MCF 10A (cell line): ENCODE measurements around the gene GABRB3. TPM values are rescaled to one million over a fixed set of nuclear protein-coding genes. Genes with fewer than 3 reads are reported as not detected.

Experiments
- BruUV-seq: library from RNA; stranded (reverse); fragments of 400-500 nt; replicated peaks from 2 replicates; lab custom pipeline; 2021; lab: Mats Ljungman, UMichigan
- CTCF ChIA-PET: fragments of 300-600 bp; sonication (Branson Sonifier 250); formaldehyde crosslinking; extraction: SDS; loops from one replicate; lab custom pipeline; 2021; ENCODE audit warnings: antibody characterized with exemption, inconsistent platforms; lab: Yijun Ruan, JAX
- POLR2A ChIA-PET: fragments of 300-600, 350-650 bp; sonication (Branson Sonifier 250); formaldehyde crosslinking; extraction: SDS; loops from one replicate; lab custom pipeline; 2020; ENCODE audit warnings: antibody characterized with exemption, inconsistent platforms; lab: Yijun Ruan, JAX
- DNase-seq: peaks from one replicate; pipeline ENCODE4 v3.0.0-alpha.2; 2018; ENCODE audit not compliant: unreplicated experiment
- H3K27ac Mint-ChIP-seq: one replicate; pipeline ENCODE4 v1.8.0; 2022; ENCODE audit warnings: mild to moderate bottlenecking, low read depth, mixed read lengths; ENCODE audit not compliant: unreplicated experiment
- H3K27me3 Mint-ChIP-seq: one replicate; pipeline ENCODE4 v1.8.0; 2022; ENCODE audit warnings: mixed read lengths; ENCODE audit not compliant: insufficient read depth, unreplicated experiment
- H3K36me3 Mint-ChIP-seq: one replicate; pipeline ENCODE4 v1.8.0; 2022; ENCODE audit warnings: mild to moderate bottlenecking, moderate library complexity, mixed read lengths; ENCODE audit not compliant: insufficient read depth, unreplicated experiment
- H3K4me1 Mint-ChIP-seq: one replicate; pipeline ENCODE4 v1.8.0; 2022; ENCODE audit warnings: mixed read lengths; ENCODE audit not compliant: insufficient read depth, unreplicated experiment
- H3K4me3 Mint-ChIP-seq: one replicate; pipeline ENCODE4 v1.8.0; 2022; ENCODE audit warnings: mild to moderate bottlenecking, moderate library complexity, mixed read lengths; ENCODE audit not compliant: unreplicated experiment
- H3K9me3 Mint-ChIP-seq: one replicate; pipeline ENCODE4 v1.8.0; 2022; ENCODE audit warnings: mixed read lengths; ENCODE audit not compliant: unreplicated experiment
- intact Hi-C: fragments of 100-400 bp; cut with micrococcal nuclease; formaldehyde crosslinking; loops from 2 replicates; pipeline ENCODE4 v1.14.1; 2022
- total RNA-seq: library from RNA; stranded (reverse); gene quantifications from 2 replicates; pipeline ENCODE4 v1.2.3, GENCODE V29; 2022
- TF ChIP-seq, protein P1 (sequence below): fragments of 200-600 bp; IDR thresholded peaks from one replicate; pipeline ENCODE4 v1.8.0; 2022; ENCODE audit warnings: antibody characterized with exemption, mild to moderate bottlenecking; ENCODE audit not compliant: unreplicated experiment

GABRB3 gene
- total RNA-seq, 1 experiment from 2014 or later = not detected

DNA sequence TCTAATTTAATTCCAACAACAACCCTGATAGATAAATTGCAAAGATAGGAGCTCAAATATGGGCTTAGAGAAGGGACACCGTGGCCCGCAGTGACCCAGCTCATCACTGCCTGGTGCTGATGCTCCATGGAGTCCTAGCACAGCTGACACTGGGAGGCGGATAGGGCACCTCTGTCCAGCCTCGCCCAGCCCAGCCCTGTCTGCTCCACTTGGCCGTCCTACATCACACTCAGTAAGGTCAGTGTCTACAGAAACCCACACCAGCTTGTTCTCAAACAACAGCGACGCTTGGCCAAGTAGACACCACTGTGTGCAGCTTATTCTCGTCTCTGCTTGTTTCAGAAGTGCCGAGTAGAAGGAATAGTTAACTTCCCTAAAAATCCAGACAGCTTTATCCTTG is 33.9 kb downstream of the GABRB3 start:
- DNase-seq = no peak
- ChIA-PET CTCF (no interaction called here), POLR2A (no interaction called here)
- Mint-ChIP-seq H3K4me3 (no peak overlapping the region), H3K4me1 (no peaks in the 10 kb centered on the region), H3K27me3 (no peaks in the 10 kb centered on the region), H3K27ac (no peak overlapping the region), H3K36me3 (no peaks in the 10 kb centered on the region), H3K9me3 (peaks cover 60% of the 10 kb centered on the region)
- intact Hi-C loops = no loop called here
- TF ChIP-seq, protein P1, sequence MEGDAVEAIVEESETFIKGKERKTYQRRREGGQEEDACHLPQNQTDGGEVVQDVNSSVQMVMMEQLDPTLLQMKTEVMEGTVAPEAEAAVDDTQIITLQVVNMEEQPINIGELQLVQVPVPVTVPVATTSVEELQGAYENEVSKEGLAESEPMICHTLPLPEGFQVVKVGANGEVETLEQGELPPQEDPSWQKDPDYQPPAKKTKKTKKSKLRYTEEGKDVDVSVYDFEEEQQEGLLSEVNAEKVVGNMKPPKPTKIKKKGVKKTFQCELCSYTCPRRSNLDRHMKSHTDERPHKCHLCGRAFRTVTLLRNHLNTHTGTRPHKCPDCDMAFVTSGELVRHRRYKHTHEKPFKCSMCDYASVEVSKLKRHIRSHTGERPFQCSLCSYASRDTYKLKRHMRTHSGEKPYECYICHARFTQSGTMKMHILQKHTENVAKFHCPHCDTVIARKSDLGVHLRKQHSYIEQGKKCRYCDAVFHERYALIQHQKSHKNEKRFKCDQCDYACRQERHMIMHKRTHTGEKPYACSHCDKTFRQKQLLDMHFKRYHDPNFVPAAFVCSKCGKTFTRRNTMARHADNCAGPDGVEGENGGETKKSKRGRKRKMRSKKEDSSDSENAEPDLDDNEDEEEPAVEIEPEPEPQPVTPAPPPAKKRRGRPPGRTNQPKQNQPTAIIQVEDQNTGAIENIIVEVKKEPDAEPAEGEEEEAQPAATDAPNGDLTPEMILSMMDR = no peak
- no TSS peak for BruUV-seq

DNA sequence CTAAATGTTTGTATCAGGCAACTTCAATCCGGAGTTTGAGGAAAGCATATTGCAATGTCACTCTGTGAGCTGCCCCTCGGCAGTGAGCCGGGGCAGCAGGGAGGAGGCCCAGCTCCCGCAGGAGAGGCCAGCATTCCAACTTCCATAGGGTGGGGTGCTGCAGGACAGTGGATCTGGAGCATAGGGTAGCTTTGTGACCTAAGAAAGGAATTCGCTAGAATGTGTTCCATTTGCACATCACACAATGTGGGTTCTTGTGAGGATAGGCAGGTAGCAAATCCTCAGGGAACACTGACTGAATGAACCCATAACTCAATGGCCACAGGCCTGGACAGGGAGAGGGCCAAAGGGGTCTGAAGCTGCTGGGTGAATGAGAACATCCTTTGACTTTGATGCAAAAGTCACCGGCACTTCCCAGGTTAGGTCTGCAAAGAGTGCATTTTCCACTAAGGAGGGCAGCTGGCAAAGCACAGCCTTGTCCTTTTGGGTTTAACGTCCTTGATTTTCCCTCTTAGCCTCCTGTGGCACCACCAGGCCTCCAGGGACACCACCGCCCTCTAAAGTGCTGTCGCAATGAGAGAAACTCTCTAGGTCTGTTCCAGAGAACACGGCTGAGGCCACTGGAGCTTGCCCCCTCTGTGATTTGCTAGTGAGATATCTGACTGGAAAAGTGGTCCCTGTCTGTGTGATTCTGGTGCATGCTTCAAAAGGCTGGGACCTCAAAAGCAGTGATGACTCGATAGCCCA is 36.2 kb downstream of the GABRB3 start:
- H3K27ac Mint-ChIP-seq = no peak overlapping the region
- H3K4me3 Mint-ChIP-seq = no peak overlapping the region
- POLR2A ChIA-PET = no interaction called here
- BruUV-seq = no TSS peak
- TF ChIP-seq, protein P1 = no peak
- H3K9me3 Mint-ChIP-seq = peaks cover 50% of the 10 kb centered on the region
- H3K4me1 Mint-ChIP-seq = no peaks in the 10 kb centered on the region
- DNase-seq = no peak
- CTCF ChIA-PET = interaction anchor here (1.3 kb wide), 1 partner anchor 1545 kb away, joined by 3 read pairs; no protein-coding TSS in a partner anchor
- H3K36me3 Mint-ChIP-seq = no peaks in the 10 kb centered on the region
- intact Hi-C loops = no loop called here
- no peaks in the 10 kb centered on the region for H3K27me3 Mint-ChIP-seq

GRCh38 chr15:26731965-26732364 is 40.9 kb downstream of the GABRB3 start:
- CTCF ChIA-PET = no interaction called here
- TF ChIP-seq, protein P1 = no peak
- Mint-ChIP-seq H3K27me3 (no peaks in the 10 kb centered on the region), H3K4me1 (no peaks in the 10 kb centered on the region), H3K36me3 (no peaks in the 10 kb centered on the region), H3K4me3 (no peak overlapping the region), H3K27ac (no peak overlapping the region), H3K9me3 (peaks cover 41% of the 10 kb centered on the region)
- POLR2A ChIA-PET = no interaction called here
- BruUV-seq = no TSS peak
- intact Hi-C loops = no loop called here
- DNase-seq = no peak

DNA sequence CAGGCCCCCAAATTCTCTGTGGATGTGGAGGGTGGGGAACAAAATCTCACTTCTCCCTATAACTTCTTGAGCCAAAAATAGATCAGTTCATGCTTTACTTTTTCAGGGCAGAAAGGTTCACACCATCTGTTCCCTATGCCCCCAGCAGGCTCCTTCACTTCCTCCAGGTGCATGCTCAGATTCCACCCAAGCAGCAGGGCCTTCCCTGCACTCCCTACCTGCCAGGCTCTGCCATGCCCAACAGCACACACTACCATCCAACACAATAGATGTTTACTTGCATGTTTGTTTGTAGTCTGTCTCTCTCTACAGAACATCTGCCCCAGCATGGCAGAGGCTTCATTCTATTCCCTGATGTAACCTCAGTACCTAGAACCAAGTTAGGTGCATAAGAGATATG is 43.3 kb downstream of the GABRB3 start:
- peaks cover 43% of the 10 kb centered on the region for H3K9me3 Mint-ChIP-seq
- TF ChIP-seq, protein P1 = no peak

More for the DNA sequence above, 43.3 kb downstream of the GABRB3 start:
- Mint-ChIP-seq H3K4me3 (no peak overlapping the region), H3K36me3 (no peaks in the 10 kb centered on the region), H3K27me3 (no peaks in the 10 kb centered on the region), H3K4me1 (no peaks in the 10 kb centered on the region), H3K27ac (no peak overlapping the region)
- DNase-seq = no peak
- ChIA-PET POLR2A (no interaction called here), CTCF (no interaction called here)
- intact Hi-C loops = no loop called here
- no TSS peak for BruUV-seq
